ENCODE data around the gene SPDYE3.

- TF ChIP-seq CTCF (IDR thresholded peaks at IDR 0.05) (no peak), SOX15 (CRISPR knock-in tag; IDR thresholded peaks at IDR 0.05) (no peak), FOXP1 (CRISPR knock-in tag; IDR thresholded peaks at IDR 0.05; ENCODE audit: borderline replicate concordance) (no peak), NR2C2 (CRISPR knock-in tag; IDR thresholded peaks at IDR 0.05) (no peak), CREB1 (CRISPR knock-in tag; IDR thresholded peaks at IDR 0.05) (no peak)
- TF ChIP-seq, protein P1, sequence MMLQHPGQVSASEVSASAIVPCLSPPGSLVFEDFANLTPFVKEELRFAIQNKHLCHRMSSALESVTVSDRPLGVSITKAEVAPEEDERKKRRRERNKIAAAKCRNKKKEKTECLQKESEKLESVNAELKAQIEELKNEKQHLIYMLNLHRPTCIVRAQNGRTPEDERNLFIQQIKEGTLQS (CRISPR knock-in tag; conservative IDR thresholded peaks at IDR 0.05): no peak
- TF ChIP-seq, protein P2, sequence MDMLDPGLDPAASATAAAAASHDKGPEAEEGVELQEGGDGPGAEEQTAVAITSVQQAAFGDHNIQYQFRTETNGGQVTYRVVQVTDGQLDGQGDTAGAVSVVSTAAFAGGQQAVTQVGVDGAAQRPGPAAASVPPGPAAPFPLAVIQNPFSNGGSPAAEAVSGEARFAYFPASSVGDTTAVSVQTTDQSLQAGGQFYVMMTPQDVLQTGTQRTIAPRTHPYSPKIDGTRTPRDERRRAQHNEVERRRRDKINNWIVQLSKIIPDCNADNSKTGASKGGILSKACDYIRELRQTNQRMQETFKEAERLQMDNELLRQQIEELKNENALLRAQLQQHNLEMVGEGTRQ (CRISPR knock-in tag; IDR thresholded peaks at IDR 0.05): no peak
- TF ChIP-seq, protein P3, sequence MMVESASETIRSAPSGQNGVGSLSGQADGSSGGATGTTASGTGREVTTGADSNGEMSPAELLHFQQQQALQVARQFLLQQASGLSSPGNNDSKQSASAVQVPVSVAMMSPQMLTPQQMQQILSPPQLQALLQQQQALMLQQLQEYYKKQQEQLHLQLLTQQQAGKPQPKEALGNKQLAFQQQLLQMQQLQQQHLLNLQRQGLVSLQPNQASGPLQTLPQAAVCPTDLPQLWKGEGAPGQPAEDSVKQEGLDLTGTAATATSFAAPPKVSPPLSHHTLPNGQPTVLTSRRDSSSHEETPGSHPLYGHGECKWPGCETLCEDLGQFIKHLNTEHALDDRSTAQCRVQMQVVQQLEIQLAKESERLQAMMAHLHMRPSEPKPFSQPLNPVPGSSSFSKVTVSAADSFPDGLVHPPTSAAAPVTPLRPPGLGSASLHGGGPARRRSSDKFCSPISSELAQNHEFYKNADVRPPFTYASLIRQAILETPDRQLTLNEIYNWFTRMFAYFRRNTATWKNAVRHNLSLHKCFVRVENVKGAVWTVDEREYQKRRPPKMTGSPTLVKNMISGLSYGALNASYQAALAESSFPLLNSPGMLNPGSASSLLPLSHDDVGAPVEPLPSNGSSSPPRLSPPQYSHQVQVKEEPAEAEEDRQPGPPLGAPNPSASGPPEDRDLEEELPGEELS (CRISPR knock-in tag; IDR thresholded peaks at IDR 0.05): no peak
- TF ChIP-seq, protein P4, sequence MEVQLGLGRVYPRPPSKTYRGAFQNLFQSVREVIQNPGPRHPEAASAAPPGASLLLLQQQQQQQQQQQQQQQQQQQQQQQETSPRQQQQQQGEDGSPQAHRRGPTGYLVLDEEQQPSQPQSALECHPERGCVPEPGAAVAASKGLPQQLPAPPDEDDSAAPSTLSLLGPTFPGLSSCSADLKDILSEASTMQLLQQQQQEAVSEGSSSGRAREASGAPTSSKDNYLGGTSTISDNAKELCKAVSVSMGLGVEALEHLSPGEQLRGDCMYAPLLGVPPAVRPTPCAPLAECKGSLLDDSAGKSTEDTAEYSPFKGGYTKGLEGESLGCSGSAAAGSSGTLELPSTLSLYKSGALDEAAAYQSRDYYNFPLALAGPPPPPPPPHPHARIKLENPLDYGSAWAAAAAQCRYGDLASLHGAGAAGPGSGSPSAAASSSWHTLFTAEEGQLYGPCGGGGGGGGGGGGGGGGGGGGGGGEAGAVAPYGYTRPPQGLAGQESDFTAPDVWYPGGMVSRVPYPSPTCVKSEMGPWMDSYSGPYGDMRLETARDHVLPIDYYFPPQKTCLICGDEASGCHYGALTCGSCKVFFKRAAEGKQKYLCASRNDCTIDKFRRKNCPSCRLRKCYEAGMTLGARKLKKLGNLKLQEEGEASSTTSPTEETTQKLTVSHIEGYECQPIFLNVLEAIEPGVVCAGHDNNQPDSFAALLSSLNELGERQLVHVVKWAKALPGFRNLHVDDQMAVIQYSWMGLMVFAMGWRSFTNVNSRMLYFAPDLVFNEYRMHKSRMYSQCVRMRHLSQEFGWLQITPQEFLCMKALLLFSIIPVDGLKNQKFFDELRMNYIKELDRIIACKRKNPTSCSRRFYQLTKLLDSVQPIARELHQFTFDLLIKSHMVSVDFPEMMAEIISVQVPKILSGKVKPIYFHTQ (CRISPR knock-in tag; IDR thresholded peaks at IDR 0.05): no peak
These were observed 49.6 kb downstream of the SPDYE3 start for GRCh38 chr7:100357131-100357561.
